ENCODE results near the gene HMGB3. TPM values are rescaled to one million over a fixed set of nuclear protein-coding genes. Genes with fewer than 3 reads are reported as not detected.

HMGB3 gene
- polyA plus RNA-seq, 3 donors = 3.0 to 6.4 (median 4.9) TPM

DNA sequence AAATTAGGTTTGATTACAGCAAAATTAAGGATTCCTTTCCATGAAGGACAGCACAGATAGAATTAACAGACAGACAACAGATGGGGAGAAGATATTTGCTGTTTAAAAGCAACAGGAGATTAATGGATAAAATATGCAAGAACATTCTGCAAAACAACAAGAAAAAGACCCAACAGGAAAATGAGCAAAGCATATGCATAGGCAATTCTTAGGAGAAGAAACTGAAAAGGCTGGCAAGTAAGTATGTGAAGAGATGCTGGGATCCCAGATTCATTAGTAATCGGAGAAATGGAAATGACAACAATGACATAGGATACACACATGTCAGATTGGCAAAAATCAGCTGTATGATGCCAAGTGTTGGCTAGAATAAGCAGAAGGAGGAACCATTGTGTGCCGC is 27.5 kb upstream of the HMGB3 start:
- no peak overlapping the region for H3K27ac Mint-ChIP-seq
- H3K4me3 Mint-ChIP-seq = no peak overlapping the region
- peaks cover 0 to 6% (median 0%) of the 10 kb centered on the region in 7 donors for H3K9me3 Mint-ChIP-seq
- no peak overlapping the region for H2AFZ ChIP-seq (ENCODE audit: insufficient read depth, low read depth, low read length, poor library complexity, severe bottlenecking)
- 90% methylated on average over 2 of the region's 2 CpGs for WGBS (ENCODE audit: insufficient coverage)
- no peaks in the 10 kb centered on the region for H3K79me2 ChIP-seq (ENCODE audit: insufficient read depth, low read length)
- H3K36me3 Mint-ChIP-seq = no peaks in the 10 kb centered on the region
- H3K4me1 ChIP-seq (ENCODE audit: control insufficient read depth in 1 of 2, insufficient read depth in 2 of 2, low read length in 2 of 2) = no peaks in the 10 kb centered on the region
- H3K36me3 ChIP-seq (replicated peaks in 1 of 2; ENCODE audit: control insufficient read depth in 1 of 2, insufficient read depth in 2 of 2, low read length in 2 of 2) = no peaks in the 10 kb centered on the region
- H3K27me3 Mint-ChIP-seq (ENCODE audit: low read depth in 3 of 3) = peaks cover 0 to 5% (median 1%) of the 10 kb centered on the region in 3 donors
- no peak overlapping the region for H3K27ac ChIP-seq (ENCODE audit: low read depth in 1 of 2, low read length in 2 of 2)
- H3K9ac ChIP-seq (ENCODE audit: insufficient read depth, low read length, poor library complexity, severe bottlenecking) = no peak overlapping the region
- H4K20me1 ChIP-seq (ENCODE audit: insufficient read depth, low read length) = no peaks in the 10 kb centered on the region
- no peak for DNase-seq
- H3K4me1 Mint-ChIP-seq = peaks cover 3% of the 10 kb centered on the region
- H3K4me3 ChIP-seq (replicated peaks in 1 of 3; ENCODE audit: low read depth in 2 of 3, low read length in 3 of 3) = no peak overlapping the region
- no peaks in the 10 kb centered on the region for H3K27me3 ChIP-seq (ENCODE audit: control insufficient read depth in 2 of 2, insufficient read depth in 2 of 2, low read length in 2 of 2)
- no peaks in the 10 kb centered on the region for H3K9me3 ChIP-seq (replicated peaks in 1 of 2; ENCODE audit: control insufficient read depth in 1 of 2, insufficient read depth in 1 of 2, low read length in 2 of 2)
- TF ChIP-seq CTCF (IDR thresholded peaks at IDR 0.05) = no peak
- H3K4me2 ChIP-seq (replicated peaks; ENCODE audit: extremely low read depth, low read length, poor library complexity, severe bottlenecking) = no peak overlapping the region
- intact Hi-C loops (cut with micrococcal nuclease) = no loop called here

DNA sequence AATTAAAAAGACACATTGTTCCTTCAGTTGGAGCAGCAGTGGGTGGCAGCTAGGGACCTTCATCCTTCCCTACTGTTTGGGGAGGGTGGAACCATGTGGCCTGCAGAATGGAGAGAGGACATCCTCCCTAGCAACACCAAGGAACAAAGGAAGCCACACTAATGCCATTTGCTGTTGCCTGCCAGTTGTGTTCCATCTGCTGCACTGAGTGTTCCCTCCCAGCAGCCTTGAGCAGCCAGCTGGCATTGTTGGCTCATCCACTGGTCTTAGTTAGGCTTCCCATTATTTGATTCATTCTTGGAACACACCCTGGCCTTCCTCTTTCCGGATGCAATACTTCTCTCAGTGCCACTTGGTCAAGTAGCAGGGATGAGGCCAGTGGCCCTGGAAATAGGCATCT is 25.0 kb upstream of the HMGB3 start:
- no peaks in the 10 kb centered on the region for H3K27me3 ChIP-seq (ENCODE audit: control insufficient read depth in 2 of 2, insufficient read depth in 2 of 2, low read length in 2 of 2)
- H3K36me3 ChIP-seq (replicated peaks in 1 of 2; ENCODE audit: control insufficient read depth in 1 of 2, insufficient read depth in 2 of 2, low read length in 2 of 2) = no peaks in the 10 kb centered on the region
- WGBS (ENCODE audit: insufficient coverage) = no CpG with 5 or more reads among the region's 1 CpG
- H3K27ac Mint-ChIP-seq = no peak overlapping the region
- no peak overlapping the region for H3K9ac ChIP-seq (ENCODE audit: insufficient read depth, low read length, poor library complexity, severe bottlenecking)
- no peak overlapping the region for H3K4me2 ChIP-seq (replicated peaks; ENCODE audit: extremely low read depth, low read length, poor library complexity, severe bottlenecking)
- H3K27me3 Mint-ChIP-seq (ENCODE audit: low read depth in 3 of 3) = peaks cover 0 to 5% (median 1%) of the 10 kb centered on the region in 3 donors
- no peaks in the 10 kb centered on the region for H3K79me2 ChIP-seq (ENCODE audit: insufficient read depth, low read length)
- H3K36me3 Mint-ChIP-seq = no peaks in the 10 kb centered on the region
- H3K27ac ChIP-seq (ENCODE audit: low read depth in 1 of 2, low read length in 2 of 2) = no peak overlapping the region
- no peak for DNase-seq
- no peak overlapping the region for H3K4me3 Mint-ChIP-seq
- H3K4me3 ChIP-seq (replicated peaks in 1 of 3; ENCODE audit: low read depth in 2 of 3, low read length in 3 of 3) = no peak overlapping the region
- H2AFZ ChIP-seq (ENCODE audit: insufficient read depth, low read depth, low read length, poor library complexity, severe bottlenecking) = no peak overlapping the region
- no peaks in the 10 kb centered on the region for H3K4me1 ChIP-seq (ENCODE audit: control insufficient read depth in 1 of 2, insufficient read depth in 2 of 2, low read length in 2 of 2)
- peaks cover 3% of the 10 kb centered on the region for H3K4me1 Mint-ChIP-seq
- H3K9me3 Mint-ChIP-seq = peaks cover 0 to 6% (median 0%) of the 10 kb centered on the region in 7 donors
- no peak for TF ChIP-seq CTCF (IDR thresholded peaks at IDR 0.05)
- no peaks in the 10 kb centered on the region for H3K9me3 ChIP-seq (replicated peaks in 1 of 2; ENCODE audit: control insufficient read depth in 1 of 2, insufficient read depth in 1 of 2, low read length in 2 of 2)
- no peaks in the 10 kb centered on the region for H4K20me1 ChIP-seq (ENCODE audit: insufficient read depth, low read length)
- intact Hi-C loops (cut with micrococcal nuclease) = no loop called here

Data from CD14-positive monocyte (primary cell).